Thymus (tissue), 11 donors: ENCODE measurements around the gene FBXW11. TPM values are rescaled to one million over a fixed set of nuclear protein-coding genes. Genes with fewer than 3 reads are reported as not detected.
"Not testable (repeated sequence)": the region's sequence is repeated elsewhere in the genome, so short reads cannot be mapped to it uniquely, and the experiment has no call there.

ENCODE experiments used
- DNase-seq, 9 donors: peaks; one replicate each; pipeline ENCODE4 v3.0.0-alpha.2; 2013; ENCODE audit warnings: low spot score in 9 of 9, low read depth in 6 of 9, missing footprints in 1 of 9
- H3K27ac ChIP-seq, 2 donors: one replicate each; pipeline ENCODE4 v1.5.1; 2013; ENCODE audit warnings: control low read depth in 1 of 2, low read depth in 1 of 2, low read length in 1 of 2, mild to moderate bottlenecking in 1 of 2, moderate library complexity in 1 of 2
- H3K27me3 ChIP-seq, 2 donors: one replicate each; pipeline ENCODE4 v1.5.1; 2013; ENCODE audit warnings: low read length in 1 of 2; ENCODE audit not compliant: control insufficient read depth in 2 of 2, insufficient read depth in 1 of 2
- H3K36me3 ChIP-seq, 2 donors: one replicate each; pipeline ENCODE4 v1.5.1; 2013; ENCODE audit warnings: low read length in 1 of 2, mild to moderate bottlenecking in 1 of 2, moderate library complexity in 1 of 2; ENCODE audit not compliant: control insufficient read depth in 2 of 2, insufficient read depth in 2 of 2
- H3K4me1 ChIP-seq, 2 donors: one replicate each; pipeline ENCODE4 v1.5.1; 2013; ENCODE audit warnings: low read length in 2 of 2; ENCODE audit not compliant: control insufficient read depth in 2 of 2, insufficient read depth in 2 of 2
- H3K4me3 ChIP-seq, 2 donors: one replicate each; pipeline ENCODE4 v1.5.1; 2013; ENCODE audit warnings: low read length in 2 of 2, control low read depth in 1 of 2, mild to moderate bottlenecking in 1 of 2
- H3K9me3 ChIP-seq, 2 donors: one replicate each; pipeline ENCODE4 v1.5.1; 2013; ENCODE audit warnings: low read length in 1 of 2, mild to moderate bottlenecking in 1 of 2; ENCODE audit not compliant: control insufficient read depth in 2 of 2, insufficient read depth in 1 of 2
- WGBS: extraction: QIAGEN DNeasy Blood & Tissue Kit; methylation state at CpG from one replicate; pipeline ENCODE4 v1.1.7; 2013; 5-methylcytosine and 5-hydroxymethylcytosine counted together
- polyA plus RNA-seq: library from polyadenylated mRNA; stranded (reverse); fragments of 200-250 nt; gene quantifications from one replicate; pipeline ENCODE4 v1.2.3, GENCODE V29; 2013
- total RNA-seq: library from RNA; stranded (reverse); fragments of 120-200 nt; gene quantifications from one replicate; pipeline ENCODE4 v1.2.4, GENCODE V29; 2013
- donor health status: healthy.

The FBXW11 gene
- total and polyA plus RNA-seq, 2 donors: 12.5 to 27.5 TPM

GRCh38 chr5:172035049-172035448, 28.6 kb upstream of the FBXW11 start:
- Histone ChIP-seq H3K4me3 (no peak overlapping the region), H3K27me3 (no peaks in the 10 kb centered on the region), H3K36me3 (no peaks in the 10 kb centered on the region), H3K9me3 (peaks cover 0 to 7% of the 10 kb centered on the region in 2 donors), H3K4me1 (no peaks in the 10 kb centered on the region), H3K27ac (no peak overlapping the region)
- WGBS: 17% methylated on average over 2 of the region's 2 CpGs
- DNase-seq: no peak

GRCh38 chr5:172031894-172032461, 25.5 kb upstream of the FBXW11 start:
- Histone ChIP-seq H3K4me3 (no peak overlapping the region), H3K4me1 (no peaks in the 10 kb centered on the region), H3K27me3 (no peaks in the 10 kb centered on the region), H3K36me3 (no peaks in the 10 kb centered on the region), H3K9me3 (peaks cover 0 to 7% of the 10 kb centered on the region in 2 donors), H3K27ac (no peak overlapping the region)
- 98% methylated on average over 4 of the region's 4 CpGs for WGBS
- no peak for DNase-seq

GRCh38 chr5:172029876-172030275, 23.4 kb upstream of the FBXW11 start:
- Histone ChIP-seq H3K36me3 (no peaks in the 10 kb centered on the region), H3K27me3 (no peaks in the 10 kb centered on the region), H3K4me1 (no peaks in the 10 kb centered on the region), H3K9me3 (peaks cover 0 to 7% of the 10 kb centered on the region in 2 donors), H3K4me3 (no peak overlapping the region), H3K27ac (no peak overlapping the region)
- no peak for DNase-seq

- H3K36me3 ChIP-seq: no peaks in the 10 kb centered on the region
- 92% methylated on average over 4 of the region's 4 CpGs for WGBS
- peaks cover 0 to 7% of the 10 kb centered on the region in 2 donors for H3K9me3 ChIP-seq
- H3K4me3 ChIP-seq: no peak overlapping the region
- no peak for DNase-seq
- no peak overlapping the region for H3K27ac ChIP-seq
- no peaks in the 10 kb centered on the region for H3K27me3 ChIP-seq
- no peaks in the 10 kb centered on the region for H3K4me1 ChIP-seq
Measured at GRCh38 chr5:172028167-172028566, 21.7 kb upstream of the FBXW11 start.

- H3K4me1 ChIP-seq, H3K27me3 ChIP-seq, H3K27ac ChIP-seq, H3K9me3 ChIP-seq, H3K4me3 ChIP-seq, DNase-seq, H3K36me3 ChIP-seq: not testable (repeated sequence)
- WGBS: 96% methylated on average over 10 of the region's 10 CpGs
Measured at GRCh38 chr5:172020110-172020786, 13.8 kb upstream of the FBXW11 start.

- no peaks in the 10 kb centered on the region for H3K27me3 ChIP-seq
- no peak overlapping the region for H3K4me3 ChIP-seq
- no peaks in the 10 kb centered on the region for H3K9me3 ChIP-seq
- no peaks in the 10 kb centered on the region for H3K4me1 ChIP-seq
- 95% methylated on average over 4 of the region's 4 CpGs for WGBS
- H3K27ac ChIP-seq: no peak overlapping the region
- no peaks in the 10 kb centered on the region for H3K36me3 ChIP-seq
- DNase-seq: no peak
Measured at GRCh38 chr5:172015346-172015745, 8.9 kb upstream of the FBXW11 start.

GRCh38 chr5:172010278-172010677, 3.8 kb upstream of the FBXW11 start:
- Histone ChIP-seq H3K36me3 (no peaks in the 10 kb centered on the region), H3K4me1 (peaks cover 8 to 16% of the 10 kb centered on the region in 2 donors), H3K9me3 (no peaks in the 10 kb centered on the region), H3K27ac (no peak overlapping the region), H3K4me3 (no peak overlapping the region), H3K27me3 (no peaks in the 10 kb centered on the region)
- DNase-seq: no peak
- 49% methylated on average over 2 of the region's 2 CpGs for WGBS

- no peaks in the 10 kb centered on the region for H3K9me3 ChIP-seq
- peaks cover 14 to 21% of the 10 kb centered on the region in 2 donors for H3K4me1 ChIP-seq
- 95% methylated on average over 5 of the region's 5 CpGs for WGBS
- DNase-seq: no peak
- H3K27ac ChIP-seq: no peak overlapping the region
- no peak overlapping the region for H3K4me3 ChIP-seq
- H3K27me3 ChIP-seq: no peaks in the 10 kb centered on the region
- no peaks in the 10 kb centered on the region for H3K36me3 ChIP-seq
Measured at GRCh38 chr5:172009536-172010270, 3.3 kb upstream of the FBXW11 start.

GRCh38 chr5:172008689-172009141, 2.3 kb upstream of the FBXW11 start:
- Histone ChIP-seq H3K4me3 (no peak overlapping the region), H3K27ac (no peak overlapping the region), H3K36me3 (no peaks in the 10 kb centered on the region), H3K27me3 (no peaks in the 10 kb centered on the region), H3K4me1 (peaks cover 15 to 22% of the 10 kb centered on the region in 2 donors), H3K9me3 (no peaks in the 10 kb centered on the region)
- DNase-seq: no peak
- 95% methylated on average over 6 of the region's 6 CpGs for WGBS
